Gastrocnemius medialis (tissue), 4 donors: Measurements from ENCODE around the gene ZBBX.

ENCODE experiments used
- POLR2A ChIP-seq, 2 donors: fragments of 450-650 bp; IDR thresholded peaks; one replicate each; pipeline ENCODE4 v1.6.1; 2017; ENCODE audit warnings: antibody characterized with exemption in 2 of 2, mild to moderate bottlenecking in 2 of 2, moderate library complexity in 2 of 2
- TF ChIP-seq, protein P1 (sequence below), 5 experiments: fragments of 450-650 bp in 3 of 5; fragments of 200-600 bp in 2 of 5; sonication (generic) in 2 of 5; IDR thresholded peaks in 4 of 5; conservative IDR thresholded peaks in 1 of 5; 1 replicate in 4 of 5; 2 replicates in 1 of 5; pipeline ENCODE4 v1.5.1; 2016 to 2019; ENCODE audit warnings: antibody characterized with exemption in 5 of 5, mild to moderate bottlenecking in 3 of 5, moderate library complexity in 3 of 5

DNA sequence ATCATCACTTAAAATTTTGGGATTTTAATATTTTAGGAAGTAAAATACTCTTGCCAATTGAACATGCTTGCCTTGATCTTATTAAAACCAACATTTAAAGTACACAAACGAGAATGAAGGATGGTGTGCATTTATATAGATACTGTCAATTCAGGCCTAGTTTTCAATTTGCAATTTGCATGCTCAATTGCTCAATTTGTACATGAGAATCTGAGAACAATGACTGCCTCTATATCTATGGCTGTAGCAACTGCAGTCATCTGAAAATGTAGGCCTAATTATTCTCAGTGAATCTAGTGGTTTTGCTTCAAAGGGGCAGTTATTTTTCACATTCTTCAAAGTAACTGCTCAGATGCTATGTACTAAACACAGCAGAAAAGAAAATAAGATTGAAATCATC lies 18.8 kb downstream of the ZBBX start:
- TF ChIP-seq, protein P1, sequence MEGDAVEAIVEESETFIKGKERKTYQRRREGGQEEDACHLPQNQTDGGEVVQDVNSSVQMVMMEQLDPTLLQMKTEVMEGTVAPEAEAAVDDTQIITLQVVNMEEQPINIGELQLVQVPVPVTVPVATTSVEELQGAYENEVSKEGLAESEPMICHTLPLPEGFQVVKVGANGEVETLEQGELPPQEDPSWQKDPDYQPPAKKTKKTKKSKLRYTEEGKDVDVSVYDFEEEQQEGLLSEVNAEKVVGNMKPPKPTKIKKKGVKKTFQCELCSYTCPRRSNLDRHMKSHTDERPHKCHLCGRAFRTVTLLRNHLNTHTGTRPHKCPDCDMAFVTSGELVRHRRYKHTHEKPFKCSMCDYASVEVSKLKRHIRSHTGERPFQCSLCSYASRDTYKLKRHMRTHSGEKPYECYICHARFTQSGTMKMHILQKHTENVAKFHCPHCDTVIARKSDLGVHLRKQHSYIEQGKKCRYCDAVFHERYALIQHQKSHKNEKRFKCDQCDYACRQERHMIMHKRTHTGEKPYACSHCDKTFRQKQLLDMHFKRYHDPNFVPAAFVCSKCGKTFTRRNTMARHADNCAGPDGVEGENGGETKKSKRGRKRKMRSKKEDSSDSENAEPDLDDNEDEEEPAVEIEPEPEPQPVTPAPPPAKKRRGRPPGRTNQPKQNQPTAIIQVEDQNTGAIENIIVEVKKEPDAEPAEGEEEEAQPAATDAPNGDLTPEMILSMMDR (IDR thresholded peaks at IDR 0.05 in 4 of 5, conservative IDR thresholded peaks at IDR 0.05 in 1 of 5): no peak
- TF ChIP-seq POLR2A (IDR thresholded peaks at IDR 0.05): no peak
